PC-3 (cell line): ENCODE measurements around the gene IGFL2. TPM values are rescaled to one million over a fixed set of nuclear protein-coding genes. Genes with fewer than 3 reads are reported as not detected.

Source experiments
- ATAC-seq: fragments of 200-7000 bp; cut with Tn5 transposase; 2 replicates; pipeline ENCODE4 v1.9.1; 2020; ENCODE audit warnings: mild to moderate bottlenecking, moderate library complexity
- BruUV-seq: library from RNA; stranded (reverse); fragments of 400-500 nt; replicated peaks from 2 replicates; lab custom pipeline; 2021; lab: Mats Ljungman, UMichigan
- CTCF ChIA-PET: fragments of 300-600 bp; sonication (Branson Sonifier 250); formaldehyde crosslinking; loops from one replicate; lab custom pipeline; 2022; ENCODE audit warnings: antibody characterized with exemption; lab: Charles Lee
- POLR2A ChIA-PET: fragments of 300-600 bp; sonication (Branson Sonifier 250); formaldehyde crosslinking; loops from one replicate; lab custom pipeline; 2022; ENCODE audit warnings: antibody characterized with exemption; ENCODE audit not compliant: unreplicated experiment; lab: Charles Lee
- DNase-seq: peaks from one replicate; pipeline ENCODE4 v3.0.0-alpha.2; 2015
- H2AFZ ChIP-seq: fragments of 300-600 bp; sonication (generic); 2 replicates; pipeline ENCODE4 v1.6.0; 2016; ENCODE audit warnings: antibody characterized with exemption, low read length
- H3F3A ChIP-seq: fragments of 300-600 bp; sonication (generic); one replicate; pipeline ENCODE4 v1.6.0; 2017; ENCODE audit warnings: antibody characterized with exemption, low read length, control low read depth, mild to moderate bottlenecking; ENCODE audit not compliant: unreplicated experiment
- H3K27ac ChIP-seq: fragments of 300-600 bp; sonication (generic); 2 replicates; pipeline ENCODE4 v1.5.1; 2016; ENCODE audit warnings: mild to moderate bottlenecking, low read length
- H3K27me3 ChIP-seq: fragments of 300-600 bp; sonication (generic); 2 replicates; pipeline ENCODE4 v1.6.1; 2016; ENCODE audit warnings: low read length, mixed read lengths
- H3K36me3 ChIP-seq: fragments of 300-600 bp; sonication (generic); 2 replicates; pipeline ENCODE4 v1.6.1; 2016; ENCODE audit warnings: low read depth, mixed run types, low read length, mixed read lengths
- H3K4me1 ChIP-seq: fragments of 300-600 bp; sonication (generic); 2 replicates; pipeline ENCODE4 v1.5.1; 2016; ENCODE audit warnings: low read length; ENCODE audit not compliant: insufficient read depth
- H3K4me2 ChIP-seq: fragments of 300-600 bp; sonication (generic); 2 replicates; pipeline ENCODE4 v1.6.0; 2016; ENCODE audit warnings: low read length
- H3K4me3 ChIP-seq: fragments of 300-600 bp; sonication (generic); 2 replicates; pipeline ENCODE4 v1.5.1; 2016; ENCODE audit warnings: mild to moderate bottlenecking, low read length, mixed read lengths
- H3K79me2 ChIP-seq: fragments of 300-600 bp; sonication (generic); 2 replicates; pipeline ENCODE4 v1.6.1; 2017; ENCODE audit warnings: low read length, mixed read lengths
- H3K9ac ChIP-seq: fragments of 300-600 bp; sonication (generic); 2 replicates; pipeline ENCODE4 v1.6.0; 2016; ENCODE audit warnings: mild to moderate bottlenecking, low read length
- H3K9me2 ChIP-seq: fragments of 300-600 bp; sonication (generic); replicated peaks from 2 replicates; pipeline ENCODE4 v1.6.1; 2016; ENCODE audit warnings: mixed run types, low read length, mixed read lengths
- H3K9me3 ChIP-seq: fragments of 300-600 bp; sonication (generic); 2 replicates; pipeline ENCODE4 v1.6.1; 2016; ENCODE audit warnings: low read length, mixed read lengths
- H4K20me1 ChIP-seq: fragments of 300-600 bp; sonication (generic); 2 replicates; pipeline ENCODE4 v1.6.1; 2016; ENCODE audit warnings: low read length, mixed read lengths
- CTCF ChIP-seq: fragments of 300-600 bp; sonication (generic); conservative IDR thresholded peaks from 2 replicates; pipeline ENCODE4 v1.5.1; 2017; ENCODE audit warnings: antibody characterized with exemption, low read depth, mild to moderate bottlenecking, low read length
- EZH2 ChIP-seq: fragments of 300-600 bp; sonication (generic); IDR thresholded peaks from one replicate; pipeline ENCODE4 v1.6.1; 2017; ENCODE audit warnings: antibody characterized with exemption, mild to moderate bottlenecking, low read length; ENCODE audit not compliant: unreplicated experiment
- EZH2phosphoT487 ChIP-seq: fragments of 300-600 bp; sonication (generic); IDR thresholded peaks from 2 replicates; pipeline ENCODE4 v1.6.1; 2018; ENCODE audit warnings: mild to moderate bottlenecking, antibody characterized with exemption, low read length, borderline replicate concordance
- intact Hi-C: fragments of 100-400 bp; cut with micrococcal nuclease; formaldehyde crosslinking; loops from 2 replicates; pipeline ENCODE4 v1.9.0; 2023
- total RNA-seq: library from RNA; depleted of rRNA; stranded (reverse); fragments of >200 nt; gene quantifications from 2 replicates; pipeline ENCODE4 v1.2.3, GENCODE V29; 2014

IGFL2 gene
- total RNA-seq, 1 experiment from 2014 or later, result not detected

GRCh38 chr19:46196410-46197124 is 48.5 kb downstream of the IGFL2 start:
- no peaks in the 10 kb centered on the region for H3K9me3 ChIP-seq
- H3K4me2 ChIP-seq, result no peak overlapping the region
- TF ChIP-seq CTCF (no peak), EZH2 (no peak), EZH2phosphoT487 (no peak)
- no peaks in the 10 kb centered on the region for H3K36me3 ChIP-seq
- no peak for ATAC-seq
- CTCF ChIA-PET, result no interaction called here
- no peak overlapping the region for H3K9ac ChIP-seq
- BruUV-seq, result no TSS peak
- H4K20me1 ChIP-seq, result no peaks in the 10 kb centered on the region
- no peak overlapping the region for H3K4me3 ChIP-seq
- no peak overlapping the region for H3K27ac ChIP-seq
- H2AFZ ChIP-seq, result no peak overlapping the region
- no peaks in the 10 kb centered on the region for H3F3A ChIP-seq
- POLR2A ChIA-PET, result no interaction called here
- no peak for DNase-seq
- no peaks in the 10 kb centered on the region for H3K27me3 ChIP-seq
- H3K4me1 ChIP-seq, result peaks cover 12% of the 10 kb centered on the region
- no peaks in the 10 kb centered on the region for H3K79me2 ChIP-seq
- H3K9me2 ChIP-seq, result no peaks in the 10 kb centered on the region
- intact Hi-C loops, result no loop called here

- Histone ChIP-seq H3K9ac (no peak overlapping the region), H3K4me2 (no peak overlapping the region), H4K20me1 (no peaks in the 10 kb centered on the region), H3K9me2 (no peaks in the 10 kb centered on the region), H3K36me3 (no peaks in the 10 kb centered on the region), H3K27ac (no peak overlapping the region), H3K4me3 (no peak overlapping the region), H3K4me1 (peaks cover 12% of the 10 kb centered on the region), H3K27me3 (no peaks in the 10 kb centered on the region), H3F3A (no peaks in the 10 kb centered on the region), H2AFZ (no peak overlapping the region), H3K79me2 (no peaks in the 10 kb centered on the region), H3K9me3 (no peaks in the 10 kb centered on the region)
- ChIA-PET CTCF (interaction anchor here (0.6 kb wide), 1 partner anchor 334 kb away, joined by 4 read pairs; no protein-coding TSS in a partner anchor), POLR2A (no interaction called here)
- no peak for TF ChIP-seq EZH2phosphoT487
- no peak for TF ChIP-seq EZH2
- no peak for TF ChIP-seq CTCF
- intact Hi-C loops, result no loop called here
- DNase-seq (no peak), ATAC-seq (no peak)
- no TSS peak for BruUV-seq
Measured at GRCh38 chr19:46197314-46198070, 49.5 kb downstream of the IGFL2 start.
